Gastroesophageal sphincter (tissue), 4 donors: Measurements from ENCODE around the gene FAM240B. TPM values are rescaled to one million over a fixed set of nuclear protein-coding genes. Genes with fewer than 3 reads are reported as not detected.
A peak's percentile ranks its signal among the peaks of the same experiment; 100 is the strongest.

Source experiments
- ATAC-seq: fragments of 150-250 bp; one replicate; pipeline ENCODE4 v1.9.1; 2016; ENCODE audit warnings: mild to moderate bottlenecking, moderate library complexity
- H3K27ac ChIP-seq, 4 donors: fragments of 200-600 bp; sonication (generic) in 3 of 4; 1 replicate in 3 of 4; 2 replicates in 1 of 4; pipeline ENCODE4 v1.5.1; 2016 to 2019
- H3K27me3 ChIP-seq: fragments of 200-600 bp; sonication (generic); one replicate; pipeline ENCODE4 v1.5.1; 2019
- H3K36me3 ChIP-seq, 2 donors: fragments of 200-600 bp; sonication (generic); one replicate each; pipeline ENCODE4 v1.5.1; 2019; ENCODE audit warnings: control low read depth in 1 of 2
- H3K4me1 ChIP-seq, 3 donors: fragments of 200-600 bp; sonication (generic); 1 replicate in 2 of 3; 2 replicates in 1 of 3; pipeline ENCODE4 v1.5.1; 2016 to 2019; ENCODE audit warnings: control low read depth in 2 of 3
- H3K4me3 ChIP-seq, 2 donors: fragments of 200-600 bp; sonication (generic); one replicate each; pipeline ENCODE4 v1.5.1; 2019; ENCODE audit warnings: mild to moderate bottlenecking in 1 of 2, moderate library complexity in 1 of 2
- H3K9me3 ChIP-seq, 3 donors: fragments of 200-600 bp; sonication (generic); one replicate each; pipeline ENCODE4 v1.5.1; 2017 to 2019; ENCODE audit warnings: control low read depth in 2 of 3
- EP300 ChIP-seq: sonication (generic); formaldehyde crosslinking; IDR thresholded peaks from one replicate; pipeline ENCODE4 v1.6.1; 2017; ENCODE audit warnings: antibody characterized with exemption, mild to moderate bottlenecking
- POLR2A ChIP-seq, 2 donors: fragments of 450-650 bp; IDR thresholded peaks; one replicate each; pipeline ENCODE4 v1.6.1; 2017; ENCODE audit warnings: antibody characterized with exemption in 2 of 2, mild to moderate bottlenecking in 2 of 2, moderate library complexity in 1 of 2
- POLR2AphosphoS5 ChIP-seq: sonication (generic); formaldehyde crosslinking; IDR thresholded peaks from one replicate; pipeline ENCODE4 v1.6.1; 2017; ENCODE audit warnings: antibody characterized with exemption
- WGBS, 2 donors: methylation state at CpG; one replicate each; pipeline ENCODE4 v1.1.5; 2018; ENCODE audit warnings: low coverage in 1 of 2; 5-methylcytosine and 5-hydroxymethylcytosine counted together
- total RNA-seq, 4 donors: library from RNA; depleted of rRNA; stranded (reverse); fragments of >200 nt; gene quantifications; one replicate each; pipeline ENCODE4 v1.1.0, GENCODE V29; 2016
- TF ChIP-seq, protein P1 (sequence below), 4 experiments: fragments of 200-600 bp in 2 of 4; fragments of 450-650 bp in 2 of 4; sonication (generic) in 1 of 4; IDR thresholded peaks; one replicate each; pipeline ENCODE4 v1.5.1; 2017 to 2019; ENCODE audit warnings: antibody characterized with exemption in 4 of 4, mild to moderate bottlenecking in 2 of 4, moderate library complexity in 2 of 4

FAM240B gene
- not detected for total RNA-seq

DNA sequence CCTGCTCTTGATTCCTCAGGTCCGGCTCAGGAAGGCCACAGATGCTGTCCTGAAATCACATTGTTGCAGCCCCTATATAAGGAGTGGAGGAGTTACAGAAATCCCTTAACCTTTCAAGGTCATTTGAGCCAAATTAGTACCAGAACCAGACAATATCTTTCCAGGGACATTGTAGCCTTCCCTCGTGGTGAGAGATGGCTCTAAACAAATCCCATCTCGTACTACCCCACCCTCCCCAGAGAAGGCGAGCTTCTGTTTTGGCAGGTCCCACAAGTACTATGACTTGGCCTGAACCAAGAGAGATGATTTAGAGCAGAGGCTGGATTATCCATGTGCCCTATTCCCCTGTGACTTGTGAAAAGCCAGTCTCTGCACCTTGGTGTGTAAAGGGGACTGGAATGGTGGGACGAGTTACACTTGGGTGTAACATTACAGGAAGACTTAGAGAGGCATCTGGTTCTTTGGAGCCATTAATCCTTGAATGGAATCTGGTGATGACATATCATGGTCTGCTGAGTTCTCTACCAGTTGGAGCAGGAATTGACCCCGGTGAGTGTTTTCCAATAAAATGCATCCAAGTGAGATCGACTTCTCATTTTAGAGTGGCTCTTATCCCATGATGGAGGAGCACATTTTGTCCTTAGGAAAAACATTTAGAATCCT is at the start of gene FAM240B:
Gene FAM240B (minus strand): TSS at position 51 of the 663 bp plus-strand sequence. CDS start 16,134 bp downstream, outside the sequence.
- no peak for ATAC-seq
- no peaks in the 10 kb centered on the region for H3K4me1 ChIP-seq
- no peaks in the 10 kb centered on the region for H3K9me3 ChIP-seq
- no peak within 1 kb of the TSS for H3K4me3 ChIP-seq
- no peaks in the 10 kb centered on the region for H3K36me3 ChIP-seq
- TF ChIP-seq POLR2AphosphoS5 = no peak
- TF ChIP-seq, protein P1, sequence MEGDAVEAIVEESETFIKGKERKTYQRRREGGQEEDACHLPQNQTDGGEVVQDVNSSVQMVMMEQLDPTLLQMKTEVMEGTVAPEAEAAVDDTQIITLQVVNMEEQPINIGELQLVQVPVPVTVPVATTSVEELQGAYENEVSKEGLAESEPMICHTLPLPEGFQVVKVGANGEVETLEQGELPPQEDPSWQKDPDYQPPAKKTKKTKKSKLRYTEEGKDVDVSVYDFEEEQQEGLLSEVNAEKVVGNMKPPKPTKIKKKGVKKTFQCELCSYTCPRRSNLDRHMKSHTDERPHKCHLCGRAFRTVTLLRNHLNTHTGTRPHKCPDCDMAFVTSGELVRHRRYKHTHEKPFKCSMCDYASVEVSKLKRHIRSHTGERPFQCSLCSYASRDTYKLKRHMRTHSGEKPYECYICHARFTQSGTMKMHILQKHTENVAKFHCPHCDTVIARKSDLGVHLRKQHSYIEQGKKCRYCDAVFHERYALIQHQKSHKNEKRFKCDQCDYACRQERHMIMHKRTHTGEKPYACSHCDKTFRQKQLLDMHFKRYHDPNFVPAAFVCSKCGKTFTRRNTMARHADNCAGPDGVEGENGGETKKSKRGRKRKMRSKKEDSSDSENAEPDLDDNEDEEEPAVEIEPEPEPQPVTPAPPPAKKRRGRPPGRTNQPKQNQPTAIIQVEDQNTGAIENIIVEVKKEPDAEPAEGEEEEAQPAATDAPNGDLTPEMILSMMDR (IDR thresholded peaks at IDR 0.05) = no peak
- TF ChIP-seq POLR2A (IDR thresholded peaks at IDR 0.05) = no peak
- no peak for TF ChIP-seq EP300
- WGBS, 2 donors = 68 to 79% methylated on average over 3 to 4 of the region's 7 CpGs
- no peaks in the 10 kb centered on the region for H3K27me3 ChIP-seq
- H3K27ac ChIP-seq = no peak within 1 kb of the TSS

DNA sequence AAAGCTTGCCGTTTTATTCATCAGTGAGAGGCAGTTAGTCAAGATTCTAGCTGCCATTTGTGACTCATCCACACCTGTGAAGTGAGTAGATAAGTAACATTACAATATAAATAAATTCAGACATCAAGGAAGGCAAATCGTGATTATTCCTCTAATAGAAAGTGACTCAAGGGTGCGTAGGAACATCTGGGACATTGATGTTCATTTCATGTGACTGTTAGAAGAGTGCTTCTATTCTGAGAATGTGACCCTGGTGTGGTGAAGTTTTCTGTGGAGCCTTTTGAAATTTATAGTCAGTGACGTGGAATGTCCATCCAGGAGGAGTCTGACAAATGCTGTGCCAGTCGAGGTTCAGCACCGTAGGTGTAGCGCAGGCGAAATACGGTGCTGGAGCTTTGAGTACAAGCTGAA is 48.4 kb upstream of the FAM240B start:
- no peak overlapping the region for H3K27ac ChIP-seq
- H3K4me1 ChIP-seq = no peaks in the 10 kb centered on the region
- H3K9me3 ChIP-seq = peaks cover 0 to under 1% (median 0%) of the 10 kb centered on the region in 3 donors
- TF ChIP-seq EP300 (no peak), POLR2A (IDR thresholded peaks at IDR 0.05) (no peak), POLR2AphosphoS5 (no peak)
- TF ChIP-seq, protein P1 (IDR thresholded peaks at IDR 0.05) = no peak
- no peak for ATAC-seq
- no peaks in the 10 kb centered on the region for H3K27me3 ChIP-seq
- no peaks in the 10 kb centered on the region for H3K36me3 ChIP-seq
- 72 to 84% methylated on average over 8 to 9 of the region's 9 CpGs for WGBS, 2 donors
- H3K4me3 ChIP-seq = no peak overlapping the region

DNA sequence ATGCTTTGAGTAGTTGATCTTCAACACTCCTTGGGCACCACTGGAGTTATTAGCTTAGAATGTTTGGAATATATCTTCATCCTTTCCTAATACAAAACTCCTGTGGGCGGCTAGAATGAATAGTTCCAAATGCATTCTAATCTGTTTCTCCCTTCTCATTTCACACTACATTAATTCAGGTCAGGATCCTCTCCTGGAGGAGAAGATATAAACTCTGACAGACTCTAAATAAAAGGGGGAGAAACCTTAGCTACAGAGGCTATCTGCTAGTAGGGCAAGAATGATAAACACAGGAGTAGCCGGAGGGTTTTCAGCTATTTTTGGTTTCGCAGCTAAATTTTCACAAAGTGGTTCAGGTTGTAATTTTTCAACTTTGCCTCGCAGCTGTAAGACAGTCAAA is 45.2 kb upstream of the FAM240B start:
- H3K27me3 ChIP-seq = no peaks in the 10 kb centered on the region
- no peak overlapping the region for H3K4me3 ChIP-seq
- H3K9me3 ChIP-seq = no peaks in the 10 kb centered on the region
- no peaks in the 10 kb centered on the region for H3K4me1 ChIP-seq
- H3K36me3 ChIP-seq = no peaks in the 10 kb centered on the region
- peak overlapping the region in 1 of 4 donors; percentile 24 for H3K27ac ChIP-seq
- TF ChIP-seq POLR2A (IDR thresholded peaks at IDR 0.05) = no peak
- TF ChIP-seq EP300 = no peak
- TF ChIP-seq POLR2AphosphoS5 = no peak
- TF ChIP-seq, protein P1 (IDR thresholded peaks at IDR 0.05) = no peak
- no peak for ATAC-seq
- WGBS, 2 donors = 0 to 21% methylated on average over 3 to 4 of the region's 4 CpGs

DNA sequence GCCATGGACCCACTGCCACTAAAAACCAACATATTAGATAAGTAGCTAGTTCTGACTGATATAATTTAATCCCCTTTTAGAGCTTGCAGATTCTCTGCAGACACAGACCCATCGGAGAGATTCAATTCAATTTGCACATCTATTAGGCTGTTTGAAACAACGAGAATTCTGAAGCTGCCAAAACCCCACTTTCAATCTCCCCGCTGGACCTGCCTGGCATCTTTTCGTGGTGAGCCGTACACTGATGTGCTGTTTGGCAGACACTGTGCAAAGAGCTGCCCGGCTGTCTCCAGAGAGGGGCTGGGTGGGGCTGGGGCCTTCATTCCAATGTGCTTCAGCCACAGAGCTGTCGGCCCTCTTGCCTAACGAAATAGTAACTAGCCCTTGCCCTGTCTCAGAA is 42.1 kb upstream of the FAM240B start:
- 50 to 66% methylated on average over 2 to 6 of the region's 8 CpGs for WGBS, 2 donors
- H3K27me3 ChIP-seq = no peaks in the 10 kb centered on the region
- ATAC-seq = no peak
- no peaks in the 10 kb centered on the region for H3K36me3 ChIP-seq
- TF ChIP-seq POLR2A (IDR thresholded peaks at IDR 0.05) = no peak
- TF ChIP-seq POLR2AphosphoS5 = no peak
- no peak for TF ChIP-seq EP300
- TF ChIP-seq, protein P1 (IDR thresholded peaks at IDR 0.05) = no peak
- H3K4me3 ChIP-seq = no peak overlapping the region
- H3K9me3 ChIP-seq = no peaks in the 10 kb centered on the region
- H3K27ac ChIP-seq = no peak overlapping the region
- H3K4me1 ChIP-seq = no peaks in the 10 kb centered on the region

DNA sequence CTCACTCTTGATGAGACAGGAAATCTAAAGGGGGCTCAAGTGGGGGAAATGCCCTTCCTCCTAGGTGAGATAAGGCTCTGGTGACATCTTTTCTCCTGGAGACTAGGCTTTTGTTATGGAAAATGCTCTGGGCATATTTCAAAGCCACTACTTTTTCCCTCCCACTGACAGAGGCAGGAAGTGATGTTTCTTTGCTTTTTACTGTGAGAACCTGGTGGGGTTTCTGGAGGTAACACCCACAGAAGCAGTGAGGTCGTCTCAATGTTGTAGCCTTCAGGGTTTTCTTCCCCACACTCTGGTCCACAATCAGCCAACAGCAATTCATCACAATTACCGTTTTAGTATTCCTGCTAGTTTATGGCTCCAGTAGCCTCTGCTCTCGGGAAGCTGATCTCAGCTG is 41.4 kb upstream of the FAM240B start:
- no peaks in the 10 kb centered on the region for H3K36me3 ChIP-seq
- no peak for ATAC-seq
- TF ChIP-seq POLR2AphosphoS5 (no peak), EP300 (no peak), POLR2A (IDR thresholded peaks at IDR 0.05) (no peak)
- TF ChIP-seq, protein P1 (IDR thresholded peaks at IDR 0.05) = no peak
- H3K9me3 ChIP-seq = no peaks in the 10 kb centered on the region
- WGBS, 2 donors = 0 to 44% methylated on average over 1 to 2 of the region's 3 CpGs
- no peaks in the 10 kb centered on the region for H3K4me1 ChIP-seq
- no peak overlapping the region for H3K4me3 ChIP-seq
- no peak overlapping the region for H3K27ac ChIP-seq
- H3K27me3 ChIP-seq = no peaks in the 10 kb centered on the region
